ENCODE results near the gene RAB11FIP5.

The RAB11FIP5 gene

GRCh38 chr2:73034661-73035375 lies 77.9 kb downstream of the RAB11FIP5 start:
- DNase-seq (ENCODE audit: low read depth) = no peak

DNA sequence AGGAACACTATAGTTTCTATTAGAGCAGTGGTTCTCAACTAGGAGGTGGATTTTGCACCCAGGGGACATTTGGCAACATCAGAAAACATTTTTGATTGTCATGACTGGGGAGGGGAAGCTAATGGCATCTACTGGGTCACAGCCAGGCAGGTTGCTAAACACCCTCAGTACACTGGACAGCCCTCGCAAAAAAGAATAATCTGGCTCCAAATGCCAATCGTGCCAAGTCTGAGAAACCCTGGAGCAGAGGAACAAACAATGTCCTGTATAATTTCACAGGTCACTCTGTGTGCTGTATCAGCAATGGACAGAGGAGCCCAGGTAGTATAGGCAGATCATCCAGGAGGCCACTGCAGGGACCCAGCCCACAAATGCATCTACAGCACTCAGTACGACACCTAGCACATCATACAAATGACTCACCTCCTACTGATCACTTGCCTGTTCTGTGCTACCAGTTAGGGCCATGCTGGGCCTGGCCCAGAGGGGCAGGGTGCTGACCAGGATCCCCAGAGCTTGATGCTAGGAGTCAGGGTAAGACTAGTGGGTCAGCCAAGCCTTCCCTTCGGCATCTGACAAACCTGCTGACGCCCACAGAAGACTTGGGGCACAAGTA lies 78.9 kb downstream of the RAB11FIP5 start:
- no peak for DNase-seq (ENCODE audit: low read depth)

- DNase-seq (ENCODE audit: low read depth) = no peak
Observed at GRCh38 chr2:73033142-73033765, 79.5 kb downstream of the RAB11FIP5 start.

GRCh38 chr2:73032702-73033097 lies 80.0 kb downstream of the RAB11FIP5 start:
- DNase-seq (ENCODE audit: low read depth) = no peak

DNA sequence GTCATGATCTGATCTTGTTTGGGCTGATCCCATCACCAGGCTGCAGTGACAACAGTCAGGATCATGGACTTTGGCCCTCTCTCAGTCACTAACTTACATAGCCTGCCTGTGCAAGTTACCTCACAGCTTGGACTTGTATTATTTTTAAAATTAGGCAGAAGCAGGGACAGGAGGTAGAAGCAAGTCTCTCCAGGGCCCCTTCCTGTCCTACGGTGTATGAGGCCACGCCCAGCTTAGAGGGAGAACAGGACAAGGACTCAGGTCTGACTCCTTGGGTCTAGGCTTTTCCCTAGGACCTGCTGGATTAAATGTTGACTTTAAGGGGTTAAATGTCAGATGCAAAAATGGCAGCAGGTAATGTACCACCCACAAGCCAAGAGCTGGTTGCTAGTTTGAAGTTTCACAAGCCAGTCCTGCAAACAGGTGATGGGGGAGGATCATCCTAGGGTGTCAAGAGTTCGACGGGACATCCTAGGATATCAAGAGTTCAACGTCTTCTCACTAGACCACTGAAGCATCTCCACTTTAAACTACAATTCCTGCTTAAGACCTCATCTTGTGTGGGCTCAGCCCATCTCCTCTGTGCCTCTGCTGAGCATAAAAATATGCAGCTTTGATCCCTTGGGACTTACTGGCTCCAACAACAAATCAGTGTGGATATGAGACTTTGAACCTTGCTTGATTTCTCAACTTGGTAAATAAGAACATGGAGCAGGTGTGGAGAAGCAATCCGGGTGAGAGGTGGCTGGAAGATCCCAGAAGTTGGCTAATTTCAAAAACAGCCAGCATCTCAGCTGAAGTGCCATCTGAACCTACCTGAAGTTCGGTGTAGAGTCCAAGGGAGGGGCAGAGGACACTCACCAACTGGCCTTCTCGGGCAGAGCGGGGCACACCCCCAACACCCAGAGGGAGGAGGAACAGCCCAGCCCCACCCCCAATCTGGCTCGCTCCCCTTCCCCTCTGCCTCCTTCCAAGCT lies 80.7 kb downstream of the RAB11FIP5 start:
- DNase-seq (ENCODE audit: low read depth) = no peak

DNA sequence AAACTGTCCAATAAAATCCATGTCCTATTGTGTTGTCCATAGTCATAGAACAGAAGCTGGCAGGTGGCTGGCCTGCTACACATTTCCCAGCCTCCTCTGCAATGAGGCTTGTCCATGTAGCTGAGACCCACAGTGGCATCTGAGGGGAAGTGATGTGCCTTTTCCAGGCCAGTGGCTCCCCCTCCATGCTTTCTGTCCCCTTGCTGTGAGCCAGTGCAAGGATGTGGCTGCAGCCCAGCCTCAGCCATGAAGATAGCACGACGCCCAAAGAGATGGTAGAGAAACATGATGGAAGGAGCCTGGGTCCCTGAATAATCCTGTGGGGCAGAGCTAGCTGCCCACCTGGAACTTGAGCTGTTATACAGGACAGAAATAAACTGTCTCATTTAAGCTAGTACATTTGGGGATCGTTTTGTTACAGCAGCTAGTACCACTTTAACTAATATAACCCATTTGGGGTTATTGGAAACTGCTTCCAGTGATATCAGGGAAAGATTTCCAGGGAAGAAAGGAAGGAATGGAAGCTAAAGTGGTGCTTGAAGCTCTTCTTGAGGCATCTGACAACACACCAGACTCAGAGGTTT lies 81.6 kb downstream of the RAB11FIP5 start:
- DNase-seq (ENCODE audit: low read depth) = no peak

- DNase-seq (ENCODE audit: low read depth) = no peak
Observed at GRCh38 chr2:73028841-73029240, 83.9 kb downstream of the RAB11FIP5 start.

GRCh38 chr2:73027340-73027739 lies 85.4 kb downstream of the RAB11FIP5 start:
- DNase-seq (ENCODE audit: low read depth) = no peak

DNA sequence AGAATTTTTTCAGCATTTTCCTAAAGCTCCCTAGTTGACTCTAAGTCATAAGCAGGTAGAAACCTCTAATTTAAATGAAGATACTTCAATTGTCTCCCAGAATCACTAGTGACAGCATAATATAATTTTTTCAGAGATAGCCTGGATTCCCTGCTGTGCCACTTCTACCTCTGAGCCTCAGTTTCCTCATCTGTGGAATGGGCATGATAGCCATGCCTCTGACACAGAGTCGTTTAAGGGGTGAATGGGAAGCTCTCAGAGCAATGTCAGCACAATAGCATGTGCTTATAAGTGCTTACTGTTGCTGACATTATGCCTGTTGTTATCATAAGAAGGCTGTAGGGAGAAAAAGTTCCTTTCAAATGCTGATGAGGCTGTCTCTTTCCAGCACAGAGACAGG lies 89.3 kb downstream of the RAB11FIP5 start:
- DNase-seq (ENCODE audit: low read depth) = no peak
